GM18505 (cell line): ENCODE measurements around the gene EPO.
"Not testable (repeated sequence)": the region's sequence is repeated elsewhere in the genome, so short reads cannot be mapped to it uniquely, and the experiment has no call there.

ENCODE experiments used
- ATAC-seq: cut with Tn5 transposase; IDR thresholded peaks from one replicate; pipeline ENCODE4 v1.9.1; 2021; ENCODE audit not compliant: unreplicated experiment
- POLR2A ChIP-seq: IDR thresholded peaks from 4 replicates; pipeline ENCODE4 v1.6.1; 2011; ENCODE audit warnings: borderline replicate concordance; ENCODE audit not compliant: insufficient read depth, insufficient read length; ENCODE audit errors: extremely low read depth

Gene EPO

GRCh38 chr7:100705320-100705752, 14.9 kb upstream of the EPO start:
- peak; percentile 47 for ATAC-seq
- no peak for TF ChIP-seq POLR2A

- peak; percentile 90 for ATAC-seq
- TF ChIP-seq POLR2A: peak; percentile 85
These were observed 14.3 kb upstream of the EPO start, which contains the start of gene POP7 for GRCh38 chr7:100705753-100706671. Gene POP7 (plus strand): TSS chr7:100706121. CDS start chr7:100706831, 710 bp downstream.

GRCh38 chr7:100706672-100707311, 13.5 kb upstream of the EPO start:
- TF ChIP-seq POLR2A: no peak
- no peak for ATAC-seq

- no peak for ATAC-seq
- no peak for TF ChIP-seq POLR2A
These were observed 11.9 kb upstream of the EPO start for GRCh38 chr7:100708395-100708794.

GRCh38 chr7:100710452-100710851, 9.8 kb upstream of the EPO start:
- ATAC-seq: no peak
- no peak for TF ChIP-seq POLR2A

GRCh38 chr7:100711369-100711768, 8.9 kb upstream of the EPO start:
- no peak for TF ChIP-seq POLR2A
- no peak for ATAC-seq

- ATAC-seq: no peak
- TF ChIP-seq POLR2A: no peak
These were observed 5.5 kb upstream of the EPO start for GRCh38 chr7:100714725-100715124.

GRCh38 chr7:100717073-100717472, 3.2 kb upstream of the EPO start:
- not testable (repeated sequence) for ATAC-seq

- ATAC-seq: no peak
These were observed 567 bp upstream of the EPO start for GRCh38 chr7:100719523-100720278.

GRCh38 chr7:100720671-100721504, 620 bp downstream of the EPO start:
- no peak for TF ChIP-seq POLR2A
- ATAC-seq: no peak

More at GRCh38 chr7:100719523-100720278, 567 bp upstream of the EPO start:
- TF ChIP-seq POLR2A: no peak

- no peak for TF ChIP-seq POLR2A
- ATAC-seq: no peak
These were observed 1.2 kb downstream of the EPO start for GRCh38 chr7:100721505-100721812.

GRCh38 chr7:100722480-100723212, 2.4 kb downstream of the EPO start:
- no peak for TF ChIP-seq POLR2A
- ATAC-seq: no peak
